SU-DHL-6 (cell line): ENCODE measurements around the gene OSGIN1.

ENCODE experiments used
- H2AFZ ChIP-seq: fragments of 200-600 bp; sonication (generic); 2 replicates; pipeline ENCODE4 v1.6.1; 2014; ENCODE audit warnings: low read depth, mild to moderate bottlenecking, moderate library complexity, mixed read lengths, antibody characterized with exemption, low read length; ENCODE audit not compliant: severe bottlenecking
- H3F3A ChIP-seq: fragments of 200-600 bp; shearing (Covaris generic); 2 replicates; pipeline ENCODE4 v1.6.0; 2016; ENCODE audit warnings: antibody characterized with exemption, mild to moderate bottlenecking; ENCODE audit not compliant: insufficient read depth
- H3K27ac ChIP-seq: fragments of 200-600 bp; sonication (generic); 2 replicates; pipeline ENCODE4 v1.5.1; 2016; ENCODE audit warnings: low read depth, mild to moderate bottlenecking, low read length, moderate library complexity, mixed read lengths
- H3K27me3 ChIP-seq: fragments of 200-600 bp; sonication (generic), shearing (Covaris generic); 2 replicates; pipeline ENCODE4 v1.6.0; 2014; ENCODE audit warnings: mild to moderate bottlenecking, low read length
- H3K36me3 ChIP-seq: fragments of 200-600 bp; sonication (generic); 2 replicates; pipeline ENCODE4 v1.6.1; 2014; ENCODE audit warnings: mild to moderate bottlenecking, low read length, mixed read lengths
- H3K4me2 ChIP-seq: fragments of 300-600, 200-600 bp; shearing (Covaris generic), sonication (generic); 2 replicates; pipeline ENCODE4 v1.6.0; 2014; ENCODE audit warnings: low read length, low read depth, mild to moderate bottlenecking; ENCODE audit not compliant: poor library complexity, severe bottlenecking
- H3K4me3 ChIP-seq: fragments of 200-600 bp; sonication (generic); 2 replicates; pipeline ENCODE4 v1.5.1; 2014; ENCODE audit warnings: antibody characterized with exemption, low read length, mild to moderate bottlenecking, mixed read lengths; ENCODE audit not compliant: insufficient read depth, poor library complexity, severe bottlenecking
- H3K79me2 ChIP-seq: fragments of 200-600 bp; sonication (generic); 2 replicates; pipeline ENCODE4 v1.6.1; 2014; ENCODE audit warnings: mild to moderate bottlenecking, low read length, moderate library complexity; ENCODE audit not compliant: insufficient read depth
- H3K9ac ChIP-seq: fragments of 200-600 bp; sonication (generic); 2 replicates; pipeline ENCODE4 v1.7.0; 2014; ENCODE audit warnings: mild to moderate bottlenecking, low read length
- H3K9me2 ChIP-seq: fragments of 200-600 bp; sonication (generic); replicated peaks from 2 replicates; pipeline ENCODE4 v1.6.1; 2014; ENCODE audit warnings: low read length; ENCODE audit not compliant: insufficient read depth
- H3K9me3 ChIP-seq: fragments of 200-600 bp; sonication (generic); 2 replicates; pipeline ENCODE4 v1.6.1; 2014; ENCODE audit warnings: low read length, mixed read lengths; ENCODE audit not compliant: insufficient read depth
- H4K20me1 ChIP-seq: fragments of 200-600 bp; sonication (generic); 2 replicates; pipeline ENCODE4 v1.6.1; 2014; ENCODE audit warnings: low read depth, mild to moderate bottlenecking, antibody characterized with exemption, low read length, moderate library complexity, mixed read lengths
- CTCF ChIP-seq: fragments of 200-600 bp; sonication (generic); IDR thresholded peaks from one replicate; pipeline ENCODE4 v1.5.1; 2017; ENCODE audit warnings: antibody characterized with exemption, mild to moderate bottlenecking, low read length, moderate library complexity; ENCODE audit not compliant: insufficient read depth, poor library complexity, severe bottlenecking
- EZH2phosphoT487 ChIP-seq: fragments of 200-600 bp; sonication (generic), shearing (Covaris generic); conservative IDR thresholded peaks from 2 replicates; pipeline ENCODE4 v1.6.1; 2018; ENCODE audit warnings: mild to moderate bottlenecking, antibody characterized with exemption, low read length, moderate library complexity, mixed read lengths

OSGIN1 gene

DNA sequence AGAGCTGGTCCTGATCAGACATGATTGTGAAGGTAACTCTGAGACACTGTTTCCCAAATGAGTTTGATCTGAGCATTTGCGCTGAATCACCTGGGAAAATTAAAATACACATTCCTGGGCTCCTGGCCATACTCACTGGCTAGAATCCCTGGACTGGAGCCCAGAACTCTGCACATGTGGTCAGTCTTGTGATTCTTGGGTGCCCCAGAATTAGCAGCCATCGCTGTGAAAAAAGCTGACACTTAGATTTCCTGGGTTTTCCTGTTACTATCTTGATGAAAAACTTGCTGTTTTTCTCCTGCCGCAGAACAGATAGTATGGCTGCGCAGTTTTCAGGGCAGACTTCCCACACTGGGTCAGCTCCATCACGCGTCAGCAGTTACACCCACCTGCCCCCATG, 39.6 kb downstream of the OSGIN1 start:
- no peaks in the 10 kb centered on the region for H3K36me3 ChIP-seq
- no peaks in the 10 kb centered on the region for H3K9me3 ChIP-seq
- H3K27ac ChIP-seq = no peak overlapping the region
- TF ChIP-seq EZH2phosphoT487 = no peak
- no peaks in the 10 kb centered on the region for H3F3A ChIP-seq
- no peak overlapping the region for H3K4me3 ChIP-seq
- H2AFZ ChIP-seq = no peak overlapping the region
- H3K4me2 ChIP-seq = no peak overlapping the region
- H3K9me2 ChIP-seq = no peaks in the 10 kb centered on the region
- H4K20me1 ChIP-seq = no peaks in the 10 kb centered on the region
- H3K27me3 ChIP-seq = no peaks in the 10 kb centered on the region
- no peaks in the 10 kb centered on the region for H3K79me2 ChIP-seq
- H3K9ac ChIP-seq = no peak overlapping the region

- no peak overlapping the region for H3K4me3 ChIP-seq
- no peaks in the 10 kb centered on the region for H3K9me2 ChIP-seq
- H3K9me3 ChIP-seq = no peaks in the 10 kb centered on the region
- H3K9ac ChIP-seq = no peak overlapping the region
- H4K20me1 ChIP-seq = no peaks in the 10 kb centered on the region
- TF ChIP-seq EZH2phosphoT487 = no peak
- no peak for TF ChIP-seq CTCF
- H2AFZ ChIP-seq = no peak overlapping the region
- no peak overlapping the region for H3K27ac ChIP-seq
- no peak overlapping the region for H3K4me2 ChIP-seq
- H3K36me3 ChIP-seq = no peaks in the 10 kb centered on the region
- no peaks in the 10 kb centered on the region for H3K27me3 ChIP-seq
- no peaks in the 10 kb centered on the region for H3K79me2 ChIP-seq
- H3F3A ChIP-seq = no peaks in the 10 kb centered on the region
These were observed 41.0 kb downstream of the OSGIN1 start for GRCh38 chr16:83994087-83994486.

DNA sequence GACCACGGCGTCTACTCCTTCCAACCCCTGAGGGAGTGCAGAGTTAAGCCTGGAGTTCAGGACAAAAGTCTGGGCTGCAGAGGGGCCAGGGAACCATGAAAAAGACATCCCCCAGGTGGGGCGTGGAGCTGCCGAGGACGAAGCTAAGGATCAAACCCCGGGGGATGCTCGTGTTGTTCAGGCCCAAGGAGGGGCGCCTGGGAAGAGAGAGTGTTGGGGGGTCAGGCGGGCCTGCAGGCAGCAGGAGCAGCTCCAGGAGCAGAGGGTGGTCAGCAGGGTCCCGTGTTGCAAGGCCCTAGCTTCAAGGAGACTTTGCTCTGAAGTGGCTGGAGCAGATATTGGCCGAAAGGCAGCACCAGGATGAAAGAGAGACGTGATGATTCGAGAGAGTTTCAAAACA, 41.7 kb downstream of the OSGIN1 start:
- Histone ChIP-seq H2AFZ (no peak overlapping the region), H3K4me3 (no peak overlapping the region), H4K20me1 (no peaks in the 10 kb centered on the region), H3K27ac (no peak overlapping the region), H3K4me2 (no peak overlapping the region), H3K79me2 (no peaks in the 10 kb centered on the region), H3K9me2 (no peaks in the 10 kb centered on the region), H3K9ac (no peak overlapping the region), H3K9me3 (no peaks in the 10 kb centered on the region), H3K27me3 (no peaks in the 10 kb centered on the region), H3F3A (no peaks in the 10 kb centered on the region), H3K36me3 (no peaks in the 10 kb centered on the region)
- no peak for TF ChIP-seq EZH2phosphoT487
- no peak for TF ChIP-seq CTCF

DNA sequence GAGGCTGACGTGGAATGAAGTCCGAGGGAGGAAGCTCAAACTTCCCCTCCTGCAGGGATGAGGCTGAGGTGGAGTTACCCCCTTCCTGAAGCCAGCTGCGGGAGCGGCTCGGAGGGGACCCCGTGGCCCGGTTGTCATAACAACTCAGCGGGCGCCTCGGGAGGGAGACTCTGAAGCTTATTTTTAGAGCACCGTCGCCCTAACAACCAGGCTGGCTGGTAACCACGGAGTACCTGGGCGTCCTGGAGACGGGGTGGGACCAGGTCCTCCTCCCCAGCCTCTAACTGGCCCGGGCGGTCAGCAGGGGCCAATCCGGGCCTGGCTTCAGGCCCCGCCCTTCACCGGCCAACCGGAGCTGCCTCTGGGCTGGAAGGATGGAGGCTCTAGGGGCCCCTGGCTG, 42.7 kb downstream of the OSGIN1 start:
- TF ChIP-seq CTCF = no peak
- TF ChIP-seq EZH2phosphoT487 = no peak
- H3K4me2 ChIP-seq = no peak overlapping the region
- H3K4me3 ChIP-seq = no peak overlapping the region
- no peaks in the 10 kb centered on the region for H4K20me1 ChIP-seq
- no peaks in the 10 kb centered on the region for H3K79me2 ChIP-seq
- H3K27me3 ChIP-seq = no peaks in the 10 kb centered on the region
- no peak overlapping the region for H2AFZ ChIP-seq
- H3K36me3 ChIP-seq = no peaks in the 10 kb centered on the region
- H3K9me2 ChIP-seq = no peaks in the 10 kb centered on the region
- H3K9ac ChIP-seq = no peak overlapping the region
- no peaks in the 10 kb centered on the region for H3K9me3 ChIP-seq
- no peaks in the 10 kb centered on the region for H3F3A ChIP-seq
- no peak overlapping the region for H3K27ac ChIP-seq
